Stimulated activated naive CD4-positive, alpha-beta T cell (primary cell): ENCODE results near the gene NOL4L.
"Not testable (repeated sequence)": the region's sequence is repeated elsewhere in the genome, so short reads cannot be mapped to it uniquely, and the experiment has no call there.

Experiments
- DNase-seq, 6 experiments: peaks; one replicate each; lab custom pipeline; 2025; lab: John Stamatoyannopoulos, UW

The NOL4L gene

DNA sequence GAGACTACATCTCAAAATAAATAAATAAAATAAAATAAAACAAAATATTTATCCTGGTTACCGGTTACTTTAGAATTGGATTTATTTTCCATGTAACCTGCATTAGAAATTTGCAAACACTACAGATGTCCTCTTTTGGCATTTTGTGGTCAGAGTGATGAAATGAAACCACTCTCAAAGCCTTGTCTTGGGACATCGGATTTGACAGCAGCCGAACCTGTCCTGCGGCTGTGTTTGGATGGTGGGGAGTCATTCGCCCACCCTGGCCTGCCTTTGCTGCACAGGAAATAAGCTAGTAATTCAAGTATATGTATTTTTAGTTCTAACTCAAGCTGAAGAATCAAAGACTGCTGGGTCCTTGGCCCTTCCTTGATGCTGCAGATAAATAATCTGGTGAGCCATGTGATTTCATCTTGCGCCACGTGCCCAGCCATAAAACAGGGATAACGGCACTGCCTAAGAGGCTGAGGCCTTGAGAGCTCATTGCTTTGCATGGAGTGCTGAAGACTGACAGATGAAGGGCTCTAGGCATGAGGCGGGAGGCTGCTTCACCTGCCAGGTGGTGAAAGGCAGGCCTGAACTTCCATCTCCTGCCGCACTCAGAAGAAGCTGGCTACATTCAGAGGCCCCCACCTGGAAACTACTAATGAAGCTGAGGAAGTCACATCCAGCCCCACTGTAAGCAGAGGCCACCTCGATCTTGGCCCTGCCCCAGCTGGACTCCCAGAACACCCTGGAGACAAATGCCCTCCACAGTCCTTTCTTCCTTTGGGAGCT is 76.9 kb downstream of the NOL4L start:
- DNase-seq = no peak

DNA sequence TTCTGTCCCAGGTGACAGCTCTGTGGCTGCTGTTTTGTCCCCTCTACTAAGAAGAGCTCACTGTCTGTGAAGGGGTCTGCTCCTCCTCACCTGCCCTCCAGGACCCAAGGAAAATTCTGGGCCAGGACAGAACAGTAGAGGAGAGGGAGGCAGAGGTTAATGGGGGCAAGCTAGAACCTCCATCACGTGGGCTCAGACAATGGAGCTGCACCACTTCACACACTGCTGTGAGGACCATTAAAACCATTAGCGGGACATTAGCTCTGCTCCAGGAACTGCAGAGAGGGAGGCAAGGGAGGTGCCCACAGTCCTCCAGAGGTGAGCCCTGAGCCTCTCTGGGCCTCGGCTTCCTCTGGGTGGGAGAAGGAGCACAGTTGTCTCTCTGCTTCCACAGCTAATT is 78.4 kb downstream of the NOL4L start:
- DNase-seq = no peak

DNA sequence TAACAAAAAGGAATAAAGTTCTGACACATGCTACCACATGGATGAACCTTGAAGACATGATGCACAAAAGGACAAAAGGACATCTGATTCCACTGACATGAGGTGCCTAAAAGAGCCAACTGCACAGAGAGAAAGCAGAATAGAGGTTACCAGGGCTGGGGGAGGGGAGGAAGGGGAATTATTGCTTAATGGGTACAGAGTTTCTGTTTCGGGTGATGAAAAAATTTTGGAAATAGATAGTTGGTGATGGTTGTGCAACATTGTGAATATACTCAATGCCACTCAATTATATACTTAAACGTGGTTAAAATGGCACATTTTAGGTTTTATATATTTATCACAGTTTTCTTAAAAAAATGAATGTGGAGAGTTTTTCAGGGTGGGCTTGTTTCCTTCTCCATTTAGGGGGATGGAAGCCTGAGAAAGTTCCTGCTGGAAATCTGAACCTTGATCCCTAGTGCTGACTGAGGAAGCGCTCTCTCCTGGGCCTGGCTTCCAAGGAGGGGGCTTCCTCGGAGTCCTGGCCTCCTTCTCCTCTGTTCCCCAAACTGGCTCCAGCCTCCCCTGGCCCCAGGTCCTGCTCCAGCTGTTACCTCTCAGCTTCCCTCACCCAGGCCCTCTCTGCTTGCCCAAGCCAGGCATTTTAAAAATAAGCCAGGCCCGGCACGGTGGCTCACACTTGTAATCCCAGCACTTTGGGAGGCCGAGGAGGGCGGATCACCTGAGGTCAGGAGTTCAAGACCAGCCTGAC is 79.2 kb downstream of the NOL4L start:
- DNase-seq = no peak

- DNase-seq = no peak
Measured at GRCh38 chr20:32501709-32502108, 83.4 kb downstream of the NOL4L start.

- no peak for DNase-seq
Measured at GRCh38 chr20:32497589-32498224, 87.4 kb downstream of the NOL4L start.

- no peak for DNase-seq
Measured at GRCh38 chr20:32496811-32497533, 88.2 kb downstream of the NOL4L start.

DNA sequence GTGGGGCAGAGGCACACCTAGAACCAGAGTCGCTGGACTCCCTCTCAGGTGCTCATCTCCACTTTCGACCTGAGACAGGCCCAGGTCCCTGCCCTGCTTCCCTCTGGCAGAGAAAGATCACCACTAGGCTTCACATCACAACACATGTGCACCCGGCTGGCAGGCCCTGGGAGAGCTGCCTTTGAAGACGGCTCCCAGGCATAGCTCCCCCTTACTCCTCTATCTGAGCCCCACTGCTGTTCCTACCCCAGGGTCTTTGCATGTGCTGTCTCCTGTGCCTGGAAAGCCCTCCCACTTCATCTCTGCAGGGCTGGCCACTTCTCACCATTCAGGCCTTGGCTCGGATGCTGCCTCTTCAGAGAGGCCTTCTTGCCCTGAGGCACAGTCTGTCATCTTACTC is 89.2 kb downstream of the NOL4L start:
- DNase-seq = no peak

GRCh38 chr20:32495217-32495565 is 89.9 kb downstream of the NOL4L start:
- DNase-seq = no peak

DNA sequence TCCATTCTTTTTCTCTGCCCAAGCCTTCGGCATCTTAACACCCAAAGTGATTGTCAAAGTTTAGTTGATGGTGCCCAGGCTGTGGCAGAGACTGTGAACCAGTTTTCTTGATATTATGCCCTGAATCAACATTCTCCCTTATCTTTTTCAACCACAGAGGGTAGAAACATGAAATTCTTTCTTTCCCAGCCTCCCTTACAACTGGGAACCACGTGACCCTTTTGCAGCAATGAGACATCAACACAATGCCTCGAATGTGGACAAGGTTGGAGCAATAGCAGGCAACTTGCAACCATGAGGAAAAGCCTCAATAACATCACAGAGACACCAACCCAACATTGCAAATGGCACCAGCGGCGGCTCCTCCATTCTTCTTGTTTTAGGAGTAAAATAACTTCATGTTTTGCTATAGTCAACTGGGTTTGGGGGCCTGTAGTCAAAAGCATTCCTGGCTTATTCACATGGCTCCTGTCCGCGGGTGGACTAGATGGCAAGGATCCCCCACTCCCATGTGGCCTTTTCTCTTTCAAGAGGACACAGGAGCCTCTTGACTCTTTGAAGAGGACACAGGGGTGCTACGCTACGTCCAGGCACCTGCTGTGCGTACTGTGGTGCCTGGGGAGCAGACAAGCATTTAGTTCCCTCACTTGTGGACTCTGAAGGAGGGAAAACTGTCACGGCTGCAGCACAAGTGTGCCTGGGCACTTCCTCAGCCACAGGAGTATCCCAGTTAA is 90.5 kb downstream of the NOL4L start:
- no peak for DNase-seq

DNA sequence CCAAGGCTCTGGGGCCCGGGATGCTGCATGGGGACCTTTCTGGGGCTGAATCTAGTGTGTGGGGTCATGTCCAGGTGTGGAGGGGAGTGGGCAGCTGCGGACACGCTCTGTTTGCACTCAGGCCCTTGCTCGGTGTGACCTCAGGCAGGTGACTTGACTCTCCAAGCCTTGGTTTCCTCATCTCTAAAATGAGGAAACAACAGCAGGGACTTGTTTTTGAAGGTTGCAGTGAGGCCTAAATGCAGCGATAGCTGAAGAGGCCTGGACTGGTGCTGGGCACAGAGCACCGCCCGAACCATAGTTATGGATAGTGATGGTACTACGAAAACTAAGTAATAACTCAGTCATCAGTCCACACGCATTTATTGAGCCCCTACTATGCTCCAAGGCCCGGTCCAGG is 91.8 kb downstream of the NOL4L start:
- DNase-seq = no peak

DNA sequence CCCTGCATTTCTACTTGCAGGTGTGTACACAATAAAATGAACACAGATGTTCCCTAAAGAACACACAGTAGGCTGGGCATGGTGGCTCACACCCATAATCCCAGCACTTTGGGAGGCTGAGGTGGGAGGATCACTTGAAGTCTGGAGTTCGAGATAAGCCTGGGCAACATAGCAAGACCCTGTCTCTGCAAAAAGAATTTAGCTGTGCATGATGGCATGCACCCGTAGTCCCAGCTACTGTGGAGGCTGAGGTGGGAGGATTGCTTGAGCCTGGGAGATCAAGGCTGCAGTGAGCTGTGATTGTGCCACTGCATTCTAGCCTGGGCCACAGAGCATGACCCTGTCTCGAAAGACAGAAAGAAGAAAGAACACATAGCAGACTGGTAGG is 93.4 kb downstream of the NOL4L start:
- not testable (repeated sequence) for DNase-seq

DNA sequence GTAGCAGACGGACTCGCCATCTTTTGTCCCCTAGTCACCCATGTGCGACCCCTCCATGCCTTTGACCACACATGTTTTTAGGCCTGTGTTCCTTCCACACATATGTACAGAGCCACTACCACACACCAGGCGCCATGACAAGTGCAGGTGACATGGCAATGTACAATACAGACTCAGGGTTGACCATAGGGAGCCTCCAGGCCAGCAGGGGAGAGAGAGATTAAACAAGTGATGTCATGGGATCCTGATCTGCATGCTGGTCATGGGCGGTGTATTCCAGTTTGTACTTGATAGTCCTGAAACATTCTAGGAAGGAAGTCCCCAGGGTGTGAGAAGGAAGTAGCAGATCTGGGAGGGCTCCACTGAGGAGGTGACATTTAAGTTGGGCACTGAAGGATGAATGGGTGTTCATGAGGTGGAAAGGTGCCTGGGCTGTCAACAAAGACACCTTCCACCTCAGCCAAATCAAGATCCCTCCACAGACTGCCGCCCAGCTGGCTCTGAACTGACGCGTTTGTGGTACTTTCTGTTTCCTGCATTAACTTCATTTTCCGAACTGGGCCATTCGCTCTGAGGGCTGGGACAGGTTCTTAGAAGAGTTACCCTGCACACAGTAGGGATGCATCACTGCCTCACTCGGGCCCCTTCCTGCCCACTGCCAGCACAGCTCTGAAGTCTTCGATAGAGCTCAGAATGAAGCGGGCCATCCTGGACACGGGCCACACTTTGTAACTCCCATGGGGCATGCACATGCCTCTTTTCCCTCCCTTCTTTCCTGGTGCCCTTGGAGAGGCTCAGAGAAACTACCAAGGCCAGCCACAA is 94.0 kb downstream of the NOL4L start:
- peak in 2 of 6 experiments; percentile 25 to 45 for DNase-seq

GRCh38 chr20:32488066-32488838 is 96.9 kb downstream of the NOL4L start:
- no peak for DNase-seq

GRCh38 chr20:32487381-32487780 is 97.8 kb downstream of the NOL4L start:
- DNase-seq = no peak

DNA sequence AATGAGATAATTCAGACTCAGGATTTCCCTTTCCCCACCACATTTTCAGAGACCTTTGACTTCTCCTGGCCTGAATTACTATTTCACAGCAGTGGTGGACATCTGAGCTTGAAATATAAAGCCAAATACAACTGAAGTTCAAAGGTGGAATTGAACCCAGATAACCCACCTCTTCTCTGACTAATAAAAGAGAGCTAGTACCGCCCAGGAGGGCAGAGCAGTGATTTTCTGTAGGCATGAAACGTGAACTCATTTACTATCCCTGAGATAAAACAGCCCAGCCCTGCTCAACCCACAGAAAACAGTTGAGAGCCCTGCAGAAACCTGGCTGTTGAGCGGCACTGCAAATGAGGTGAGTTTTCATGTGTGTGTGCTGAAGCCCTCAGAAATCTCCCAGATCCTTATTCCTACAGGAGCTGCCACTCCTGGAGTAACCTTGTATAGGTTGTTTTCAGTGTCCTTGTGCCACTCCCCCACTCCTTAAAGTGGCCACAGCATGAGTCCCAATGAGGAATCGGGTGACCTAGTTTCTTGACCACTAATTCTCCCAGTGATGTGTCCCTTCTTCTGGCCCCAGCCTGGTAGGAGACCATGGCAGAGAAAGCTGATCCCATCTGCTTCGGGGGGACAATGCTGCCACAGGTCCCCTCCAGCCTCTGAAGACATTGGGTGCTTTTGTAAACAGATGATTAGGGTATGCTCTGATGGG is 99.2 kb downstream of the NOL4L start:
- peak in 2 of 6 experiments; percentile 13 to 21 for DNase-seq

- peak; percentile 68 to 92 (median 85) for DNase-seq
Measured at GRCh38 chr20:32484958-32485769, 100.0 kb downstream of the NOL4L start.

DNA sequence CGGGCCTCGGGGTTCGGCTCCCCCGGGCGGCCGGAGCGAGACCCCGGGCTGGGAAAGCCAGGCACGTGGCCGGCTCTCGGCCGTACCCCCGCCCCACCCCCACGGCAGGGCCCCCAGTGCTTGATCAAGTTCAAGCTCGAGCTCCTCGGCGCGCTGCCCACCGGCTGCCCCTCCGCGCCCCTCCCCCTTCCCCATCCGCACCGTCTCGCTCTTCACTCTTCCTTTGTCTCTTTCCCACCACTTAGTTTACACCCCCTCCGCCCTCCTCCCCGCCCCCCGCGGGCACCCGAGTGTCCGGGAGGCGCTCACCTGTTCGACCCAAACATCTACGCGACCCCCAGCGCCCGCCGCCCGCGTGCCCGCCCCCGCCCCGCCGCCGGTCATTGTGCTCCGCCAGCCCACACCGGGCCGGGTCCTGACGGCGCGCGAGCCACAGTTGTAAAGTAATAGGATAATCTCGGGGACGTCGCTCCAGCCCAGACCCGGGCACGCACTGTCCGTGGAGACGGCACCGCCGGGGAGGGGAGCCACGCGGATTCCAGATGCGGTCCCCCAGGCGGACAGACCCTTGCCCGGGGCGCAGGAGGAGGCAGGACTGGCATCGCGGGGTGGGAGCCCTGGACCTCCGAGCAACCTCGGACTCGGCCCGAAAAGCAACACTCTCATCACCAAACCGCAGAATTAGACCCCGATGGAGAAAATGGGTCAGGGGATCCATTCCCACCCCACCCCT is 100.7 kb downstream of the NOL4L start:
- DNase-seq = peak in 4 of 6 experiments; percentile 44 to 53 (median 50)
